Measurements from ENCODE around the gene AAGAB. TPM values are rescaled to one million over a fixed set of nuclear protein-coding genes. Genes with fewer than 3 reads are reported as not detected.
A peak's percentile ranks its signal among the peaks of the same experiment; 100 is the strongest.

Gene AAGAB, protein sequence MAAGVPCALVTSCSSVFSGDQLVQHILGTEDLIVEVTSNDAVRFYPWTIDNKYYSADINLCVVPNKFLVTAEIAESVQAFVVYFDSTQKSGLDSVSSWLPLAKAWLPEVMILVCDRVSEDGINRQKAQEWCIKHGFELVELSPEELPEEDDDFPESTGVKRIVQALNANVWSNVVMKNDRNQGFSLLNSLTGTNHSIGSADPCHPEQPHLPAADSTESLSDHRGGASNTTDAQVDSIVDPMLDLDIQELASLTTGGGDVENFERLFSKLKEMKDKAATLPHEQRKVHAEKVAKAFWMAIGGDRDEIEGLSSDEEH
- total RNA-seq, result 10 to 100 TPM; 34.1 to 34.3 TPM

GRCh38 chr15:67254238-67255175, at the start of gene AAGAB, which contains the start of gene IQCH:
TSS of gene AAGAB (minus strand) at chr15:67254661. CDS start at chr15:67254631, 30 bp downstream.
TSS of gene IQCH (plus strand) at chr15:67254786. CDS start at chr15:67254897, 111 bp downstream.
- Histone ChIP-seq H3K27ac (peak within 1 kb of the TSS; percentile 73 to 78), H3K4me3 (peak within 1 kb of the TSS; percentile 72 to 77), H3K4me1 (replicated peaks) (no peaks in the 10 kb centered on the region), H3K36me3 (no peaks in the 10 kb centered on the region), H3K27me3 (replicated peaks; ENCODE audit: insufficient read depth) (no peaks in the 10 kb centered on the region), H3K9me3 (no peaks in the 10 kb centered on the region)
- TF ChIP-seq POLR2A (IDR thresholded peaks at IDR 0.05) (peak; percentile 61), POLR2AphosphoS5 (IDR thresholded peaks at IDR 0.05) (peak; percentile 93)
- TF ChIP-seq, protein P1, sequence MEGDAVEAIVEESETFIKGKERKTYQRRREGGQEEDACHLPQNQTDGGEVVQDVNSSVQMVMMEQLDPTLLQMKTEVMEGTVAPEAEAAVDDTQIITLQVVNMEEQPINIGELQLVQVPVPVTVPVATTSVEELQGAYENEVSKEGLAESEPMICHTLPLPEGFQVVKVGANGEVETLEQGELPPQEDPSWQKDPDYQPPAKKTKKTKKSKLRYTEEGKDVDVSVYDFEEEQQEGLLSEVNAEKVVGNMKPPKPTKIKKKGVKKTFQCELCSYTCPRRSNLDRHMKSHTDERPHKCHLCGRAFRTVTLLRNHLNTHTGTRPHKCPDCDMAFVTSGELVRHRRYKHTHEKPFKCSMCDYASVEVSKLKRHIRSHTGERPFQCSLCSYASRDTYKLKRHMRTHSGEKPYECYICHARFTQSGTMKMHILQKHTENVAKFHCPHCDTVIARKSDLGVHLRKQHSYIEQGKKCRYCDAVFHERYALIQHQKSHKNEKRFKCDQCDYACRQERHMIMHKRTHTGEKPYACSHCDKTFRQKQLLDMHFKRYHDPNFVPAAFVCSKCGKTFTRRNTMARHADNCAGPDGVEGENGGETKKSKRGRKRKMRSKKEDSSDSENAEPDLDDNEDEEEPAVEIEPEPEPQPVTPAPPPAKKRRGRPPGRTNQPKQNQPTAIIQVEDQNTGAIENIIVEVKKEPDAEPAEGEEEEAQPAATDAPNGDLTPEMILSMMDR (IDR thresholded peaks at IDR 0.05), result peak in 2 of 4 experiments; percentile 16 to 34
- WGBS, result under 1% methylated on average over 67 of the region's 76 CpGs
- intact Hi-C loops (cut with DNase I), result loop anchor here (5.0 to 10.0 kb wide), 3 partner anchors 120 to 230 kb away; partner anchors contain the start of gene SMAD3
- DNase-seq (ENCODE audit: low spot score), result peak; percentile 95

DNA sequence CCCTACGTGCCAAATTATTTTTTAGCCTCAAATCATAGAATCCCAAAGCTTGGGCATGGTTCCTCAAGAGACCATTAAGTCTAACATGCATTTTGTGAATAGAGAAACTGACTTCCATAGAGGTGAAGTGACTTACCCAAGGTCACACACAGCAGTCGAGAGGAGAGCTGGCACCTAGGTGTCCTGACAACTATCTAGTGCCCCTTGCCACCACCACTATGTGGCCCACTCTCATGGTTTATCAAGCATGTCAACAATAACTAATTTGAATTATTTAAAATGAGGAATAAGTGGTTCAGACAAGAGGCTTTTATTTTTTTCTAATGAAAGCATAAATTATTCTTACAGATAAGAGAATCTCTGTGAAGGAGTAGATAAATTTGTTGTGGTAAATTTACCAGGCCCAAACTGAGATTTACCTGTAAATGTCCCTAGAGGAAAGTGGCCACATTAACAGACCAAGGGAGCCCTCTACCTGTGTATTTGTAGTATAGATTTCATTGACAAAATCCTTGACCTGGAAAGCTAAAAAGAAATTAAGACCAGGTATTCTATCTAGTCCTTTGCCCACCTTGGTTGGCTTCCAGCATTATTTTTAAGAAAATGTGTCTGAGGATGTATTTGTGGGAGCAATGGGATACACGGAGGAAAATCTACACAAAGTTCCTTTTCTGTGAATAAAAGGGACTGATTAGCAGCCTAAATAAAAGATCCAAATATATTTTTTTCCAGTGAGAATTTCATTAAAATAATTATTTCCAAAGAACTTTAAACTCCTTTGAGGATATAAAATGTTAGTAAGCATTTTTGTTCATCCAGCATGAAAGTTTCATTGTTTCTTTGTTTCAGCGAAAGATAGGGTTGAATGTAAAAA, 49.3 kb upstream of the AAGAB start:
- Histone ChIP-seq H3K36me3 (no peaks in the 10 kb centered on the region), H3K27ac (no peak overlapping the region), H3K9me3 (no peaks in the 10 kb centered on the region), H3K4me1 (replicated peaks) (no peaks in the 10 kb centered on the region), H3K27me3 (replicated peaks; ENCODE audit: insufficient read depth) (no peaks in the 10 kb centered on the region), H3K4me3 (no peak overlapping the region)
- intact Hi-C loops (cut with DNase I), result loop anchor here (1.0 to 5.0 kb wide), 2 partner anchors 236 to 357 kb away; partner anchors contain the start of gene SMAD3
- peak; percentile 28 for DNase-seq (ENCODE audit: low spot score)
- 65% methylated on average over 4 of the region's 4 CpGs for WGBS
- TF ChIP-seq, protein P1 (IDR thresholded peaks at IDR 0.05), result peak; percentile 18 to 83 (median 68)
- TF ChIP-seq POLR2AphosphoS5 (IDR thresholded peaks at IDR 0.05) (peak; percentile 11), POLR2A (IDR thresholded peaks at IDR 0.05) (no peak)

DNA sequence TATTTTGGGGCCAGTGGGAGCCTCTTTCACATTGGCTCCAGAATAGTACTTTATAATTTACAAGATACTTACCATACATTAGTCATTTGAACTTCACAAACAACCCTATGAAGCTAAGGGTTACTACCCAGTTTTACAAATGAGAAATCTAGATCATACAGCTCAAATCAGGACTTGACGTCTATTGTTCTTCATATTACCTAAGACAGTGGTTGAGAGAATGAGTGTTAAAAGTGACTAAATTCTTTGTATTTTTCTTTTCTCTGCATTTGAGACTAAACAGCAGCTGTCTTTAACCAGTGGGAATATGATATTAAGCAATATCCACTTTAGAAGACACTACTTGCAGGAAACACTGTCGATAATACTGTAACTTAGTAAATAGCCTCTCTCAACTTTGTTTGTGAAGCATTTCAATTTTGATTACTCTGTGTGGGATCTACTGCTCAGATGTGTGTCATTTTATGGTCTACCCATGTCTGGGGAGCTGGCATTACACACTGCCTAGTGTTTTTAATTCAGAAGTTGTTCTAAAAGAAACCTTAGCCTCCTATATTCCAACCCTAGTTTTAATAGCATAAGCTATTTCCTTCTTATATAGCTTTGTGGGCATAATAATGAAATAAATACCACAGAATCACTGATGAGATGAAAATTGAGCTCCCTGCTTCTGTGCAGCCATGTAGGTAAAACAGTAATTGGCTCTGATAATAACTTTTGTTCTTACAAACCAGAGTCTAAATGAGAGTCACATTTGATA, 46.0 kb upstream of the AAGAB start:
- TF ChIP-seq POLR2A (IDR thresholded peaks at IDR 0.05) (no peak), POLR2AphosphoS5 (IDR thresholded peaks at IDR 0.05) (no peak)
- TF ChIP-seq, protein P1 (IDR thresholded peaks at IDR 0.05), result no peak
- no peak overlapping the region for H3K27ac ChIP-seq
- no peak overlapping the region for H3K4me3 ChIP-seq
- no peaks in the 10 kb centered on the region for H3K36me3 ChIP-seq
- DNase-seq (ENCODE audit: low spot score), result no peak
- no peaks in the 10 kb centered on the region for H3K27me3 ChIP-seq (replicated peaks; ENCODE audit: insufficient read depth)
- intact Hi-C loops (cut with DNase I), result loop anchor here (5.0 kb wide), 1 partner anchor 233 kb away; the partner anchor contains the start of gene SMAD3
- H3K9me3 ChIP-seq, result no peaks in the 10 kb centered on the region
- no peaks in the 10 kb centered on the region for H3K4me1 ChIP-seq (replicated peaks)
- 82% methylated on average over 2 of the region's 2 CpGs for WGBS

DNA sequence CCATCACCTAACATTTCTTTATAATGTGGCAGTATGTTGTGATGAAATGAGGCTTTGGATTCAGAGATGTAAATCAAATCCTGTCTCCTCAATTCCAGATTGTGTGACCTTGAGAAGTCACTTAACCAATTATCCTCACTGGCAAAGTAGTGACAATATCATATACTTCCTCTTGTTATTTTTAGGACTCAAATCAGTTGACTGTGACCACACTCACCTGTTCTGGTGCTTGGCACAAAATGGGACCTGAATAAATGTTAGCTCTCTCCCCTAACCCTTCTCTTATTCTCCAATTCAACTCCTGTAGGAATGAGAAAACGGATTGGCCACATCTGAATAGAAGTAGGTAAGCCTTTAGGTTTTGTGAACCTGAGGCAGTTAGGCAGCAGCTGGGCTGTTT, 42.2 kb upstream of the AAGAB start:
- Histone ChIP-seq H3K4me1 (replicated peaks) (no peaks in the 10 kb centered on the region), H3K4me3 (no peak overlapping the region), H3K36me3 (no peaks in the 10 kb centered on the region), H3K27me3 (replicated peaks; ENCODE audit: insufficient read depth) (no peaks in the 10 kb centered on the region), H3K27ac (no peak overlapping the region), H3K9me3 (no peaks in the 10 kb centered on the region)
- intact Hi-C loops (cut with DNase I), result no loop called here
- TF ChIP-seq POLR2AphosphoS5 (IDR thresholded peaks at IDR 0.05), result no peak
- TF ChIP-seq, protein P1 (IDR thresholded peaks at IDR 0.05), result no peak
- no peak for TF ChIP-seq POLR2A (IDR thresholded peaks at IDR 0.05)
- 93% methylated on average over 1 of the region's 1 CpG for WGBS
- no peak for DNase-seq (ENCODE audit: low spot score)

Data from prostate gland (tissue), 2 donors.